Measurements from ENCODE around the gene CHRM5.

The CHRM5 gene

GRCh38 chr15:34065941-34066340, 97.6 kb downstream of the CHRM5 start:
- no peak overlapping the region for H3K4me3 ChIP-seq (ENCODE audit: low read depth, low read length)
- TF ChIP-seq CTCF (IDR thresholded peaks at IDR 0.05; ENCODE audit: low read depth, low read length), result no peak

GRCh38 chr15:34070003-34070402, 101.7 kb downstream of the CHRM5 start:
- no peak for TF ChIP-seq CTCF (IDR thresholded peaks at IDR 0.05; ENCODE audit: low read depth, low read length)

GRCh38 chr15:34076785-34077184, 108.5 kb downstream of the CHRM5 start:
- no peak for TF ChIP-seq CTCF (IDR thresholded peaks at IDR 0.05; ENCODE audit: low read depth, low read length)
- no peak overlapping the region for H3K4me3 ChIP-seq (ENCODE audit: low read depth, low read length)

More at GRCh38 chr15:34070003-34070402, 101.7 kb downstream of the CHRM5 start:
- no peak overlapping the region for H3K4me3 ChIP-seq (ENCODE audit: low read depth, low read length)

GRCh38 chr15:34078900-34079299, 110.6 kb downstream of the CHRM5 start:
- no peak for TF ChIP-seq CTCF (IDR thresholded peaks at IDR 0.05; ENCODE audit: low read depth, low read length)
- H3K4me3 ChIP-seq (ENCODE audit: low read depth, low read length), result no peak overlapping the region

GRCh38 chr15:34079904-34080303, 111.6 kb downstream of the CHRM5 start:
- TF ChIP-seq CTCF (IDR thresholded peaks at IDR 0.05; ENCODE audit: low read depth, low read length), result no peak
- no peak overlapping the region for H3K4me3 ChIP-seq (ENCODE audit: low read depth, low read length)

- H3K4me3 ChIP-seq (ENCODE audit: low read depth, low read length), result no peak overlapping the region
- TF ChIP-seq CTCF (IDR thresholded peaks at IDR 0.05; ENCODE audit: low read depth, low read length), result no peak
These were observed 115.8 kb downstream of the CHRM5 start for GRCh38 chr15:34084086-34084485.

- no peak overlapping the region for H3K4me3 ChIP-seq (ENCODE audit: low read depth, low read length)
- no peak for TF ChIP-seq CTCF (IDR thresholded peaks at IDR 0.05; ENCODE audit: low read depth, low read length)
These were observed 117.4 kb downstream of the CHRM5 start for GRCh38 chr15:34085746-34086145.
